Tibial nerve (tissue), 3 donors: ENCODE results near the gene SORCS2.
"Not testable (repeated sequence)": the region's sequence is repeated elsewhere in the genome, so short reads cannot be mapped to it uniquely, and the experiment has no call there.

Source experiments
- CTCF ChIP-seq, 5 experiments: fragments of 200-600 bp in 3 of 5; fragments of 450-650 bp in 2 of 5; sonication (generic) in 3 of 5; IDR thresholded peaks; one replicate each; pipeline ENCODE4 v1.5.1; 2016 to 2019; ENCODE audit warnings: antibody characterized with exemption in 5 of 5, mild to moderate bottlenecking in 3 of 5, moderate library complexity in 2 of 5
- POLR2A ChIP-seq, 2 donors: fragments of 450-650 bp; IDR thresholded peaks; one replicate each; pipeline ENCODE4 v1.6.1; 2017; ENCODE audit warnings: antibody characterized with exemption in 2 of 2, mild to moderate bottlenecking in 2 of 2, moderate library complexity in 2 of 2

GRCh38 chr4:7452802-7453201 lies 260.5 kb downstream of the SORCS2 start:
- not testable (repeated sequence) for TF ChIP-seq CTCF, POLR2A (IDR thresholded peaks at IDR 0.05)
